Hepatocyte (in vitro differentiated cells): Measurements from ENCODE around the gene MCCD1.

ENCODE experiments used
- CTCF ChIP-seq: fragments of 200-600 bp; sonication (generic); IDR thresholded peaks from 2 replicates; pipeline ENCODE4 v1.5.1; 2016; ENCODE audit warnings: antibody characterized with exemption, mild to moderate bottlenecking; ENCODE audit not compliant: poor library complexity
- EZH2 ChIP-seq: fragments of 200-600 bp; sonication (generic); IDR thresholded peaks from 2 replicates; pipeline ENCODE4 v1.6.1; 2016; ENCODE audit warnings: antibody characterized with exemption, mild to moderate bottlenecking, borderline replicate concordance
- EZH2phosphoT487 ChIP-seq: fragments of 200-600 bp; sonication (generic); IDR thresholded peaks from one replicate; pipeline ENCODE4 v1.6.1; 2018; ENCODE audit warnings: antibody characterized with exemption, mild to moderate bottlenecking, low read depth, moderate library complexity; ENCODE audit not compliant: unreplicated experiment, severe bottlenecking

- TF ChIP-seq CTCF, result no peak
- TF ChIP-seq EZH2, result no peak
- no peak for TF ChIP-seq EZH2phosphoT487
Measured at GRCh38 chr6:31578184-31579118, 49.7 kb downstream of the MCCD1 start.
